ENCODE measurements around the gene LIPK.
"Not testable (repeated sequence)": the region's sequence is repeated elsewhere in the genome, so short reads cannot be mapped to it uniquely, and the experiment has no call there.

LIPK gene, protein sequence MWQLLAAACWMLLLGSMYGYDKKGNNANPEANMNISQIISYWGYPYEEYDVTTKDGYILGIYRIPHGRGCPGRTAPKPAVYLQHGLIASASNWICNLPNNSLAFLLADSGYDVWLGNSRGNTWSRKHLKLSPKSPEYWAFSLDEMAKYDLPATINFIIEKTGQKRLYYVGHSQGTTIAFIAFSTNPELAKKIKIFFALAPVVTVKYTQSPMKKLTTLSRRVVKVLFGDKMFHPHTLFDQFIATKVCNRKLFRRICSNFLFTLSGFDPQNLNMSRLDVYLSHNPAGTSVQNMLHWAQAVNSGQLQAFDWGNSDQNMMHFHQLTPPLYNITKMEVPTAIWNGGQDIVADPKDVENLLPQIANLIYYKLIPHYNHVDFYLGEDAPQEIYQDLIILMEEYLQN

GRCh38 chr10:88705958-88706357 lies at the start of gene LIPK:
Gene LIPK, plus strand, starts transcription at chr10:88706249. Its CDS starts 18,295 bp downstream, at chr10:88724544.
- no peak for DNase-seq

DNA sequence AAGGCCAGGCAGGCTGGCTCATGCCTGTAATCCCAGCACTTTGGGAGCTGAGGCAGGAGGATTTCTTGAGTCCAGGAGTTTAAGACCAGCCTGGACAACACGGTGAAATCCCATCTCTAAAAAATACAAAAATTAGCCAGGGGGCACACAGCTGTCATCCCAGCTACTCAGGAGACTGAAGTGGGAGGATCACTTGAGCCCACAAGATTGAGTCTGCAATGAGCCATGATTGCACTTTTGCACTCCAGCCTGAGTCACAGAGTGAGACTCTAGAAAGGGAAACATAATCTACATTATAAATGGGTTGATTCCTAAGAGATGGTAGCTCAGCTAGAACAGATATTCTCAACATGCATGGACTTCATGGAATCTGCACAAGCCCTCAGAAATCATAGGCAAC lies 48.1 kb upstream of the LIPK start:
- DNase-seq = no peak

GRCh38 chr10:88659725-88660597 lies 46.1 kb upstream of the LIPK start:
- DNase-seq = no peak

- DNase-seq = no peak
Observed at GRCh38 chr10:88660598-88660884, 45.5 kb upstream of the LIPK start.

- DNase-seq = no peak
Observed at GRCh38 chr10:88661018-88661417, 45.0 kb upstream of the LIPK start.

- DNase-seq = no peak
Observed at GRCh38 chr10:88661577-88661976, 44.5 kb upstream of the LIPK start.

GRCh38 chr10:88663153-88663552 lies 42.9 kb upstream of the LIPK start:
- not testable (repeated sequence) for DNase-seq

DNA sequence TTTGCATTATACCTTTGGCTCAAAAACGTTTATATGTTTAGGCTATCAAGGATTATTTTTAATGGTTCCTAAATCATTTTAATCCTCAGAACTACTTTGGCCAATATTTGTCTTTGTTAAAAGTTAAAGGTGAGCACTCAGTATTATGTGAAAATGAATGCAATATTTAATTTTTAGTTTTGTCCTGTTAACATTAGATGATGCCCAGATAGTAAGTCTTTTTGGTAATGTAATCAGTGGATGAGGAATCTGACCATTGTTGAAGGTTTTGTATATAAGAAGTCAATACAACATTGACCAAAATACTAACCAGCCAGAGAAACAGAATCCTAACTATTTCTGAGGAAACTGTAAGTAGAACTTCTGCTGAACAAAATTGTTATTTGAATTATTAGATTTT lies 41.9 kb upstream of the LIPK start, which contains the start of gene LIPF:
Gene LIPF, plus strand, starts transcription at position 301 of the 400 bp plus-strand sequence. CDS start 2,856 bp downstream, outside the sequence.
- no peak for DNase-seq

DNA sequence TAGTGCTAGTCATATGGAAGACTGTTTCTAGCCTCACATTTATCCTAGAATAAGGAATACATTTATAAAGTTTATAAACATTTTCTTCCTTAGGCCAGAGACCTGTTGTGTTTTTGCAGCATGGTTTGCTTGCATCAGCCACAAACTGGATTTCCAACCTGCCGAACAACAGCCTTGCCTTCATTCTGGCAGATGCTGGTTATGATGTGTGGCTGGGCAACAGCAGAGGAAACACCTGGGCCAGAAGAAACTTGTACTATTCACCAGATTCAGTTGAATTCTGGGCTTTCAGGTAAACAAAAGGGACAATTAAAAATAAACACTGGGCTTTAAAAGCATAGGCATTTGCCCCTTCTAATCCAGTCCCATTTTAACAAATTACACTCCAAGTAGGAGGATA lies 37.6 kb upstream of the LIPK start:
- no peak for DNase-seq

- DNase-seq = no peak
Observed at GRCh38 chr10:88670497-88670896, 35.6 kb upstream of the LIPK start.

DNA sequence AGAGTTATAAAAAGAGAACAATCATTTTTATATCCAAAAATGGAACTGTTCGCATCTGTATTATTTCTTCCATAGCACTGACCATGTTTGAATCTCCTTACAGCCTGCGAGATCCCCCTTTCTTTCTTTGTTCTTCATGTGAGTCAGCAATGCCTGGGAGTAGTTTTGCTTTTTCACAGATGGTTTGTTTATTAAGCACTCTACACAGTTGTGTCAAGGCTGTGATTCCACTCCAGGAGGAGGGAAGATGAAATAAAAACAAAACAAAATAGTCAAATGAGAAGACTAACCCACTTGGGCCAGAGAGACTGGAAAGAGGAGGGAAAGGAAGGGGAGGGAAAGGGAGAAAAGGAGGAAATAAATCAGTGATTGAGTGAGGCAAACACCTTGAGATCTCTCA lies 34.0 kb upstream of the LIPK start:
- DNase-seq = no peak

DNA sequence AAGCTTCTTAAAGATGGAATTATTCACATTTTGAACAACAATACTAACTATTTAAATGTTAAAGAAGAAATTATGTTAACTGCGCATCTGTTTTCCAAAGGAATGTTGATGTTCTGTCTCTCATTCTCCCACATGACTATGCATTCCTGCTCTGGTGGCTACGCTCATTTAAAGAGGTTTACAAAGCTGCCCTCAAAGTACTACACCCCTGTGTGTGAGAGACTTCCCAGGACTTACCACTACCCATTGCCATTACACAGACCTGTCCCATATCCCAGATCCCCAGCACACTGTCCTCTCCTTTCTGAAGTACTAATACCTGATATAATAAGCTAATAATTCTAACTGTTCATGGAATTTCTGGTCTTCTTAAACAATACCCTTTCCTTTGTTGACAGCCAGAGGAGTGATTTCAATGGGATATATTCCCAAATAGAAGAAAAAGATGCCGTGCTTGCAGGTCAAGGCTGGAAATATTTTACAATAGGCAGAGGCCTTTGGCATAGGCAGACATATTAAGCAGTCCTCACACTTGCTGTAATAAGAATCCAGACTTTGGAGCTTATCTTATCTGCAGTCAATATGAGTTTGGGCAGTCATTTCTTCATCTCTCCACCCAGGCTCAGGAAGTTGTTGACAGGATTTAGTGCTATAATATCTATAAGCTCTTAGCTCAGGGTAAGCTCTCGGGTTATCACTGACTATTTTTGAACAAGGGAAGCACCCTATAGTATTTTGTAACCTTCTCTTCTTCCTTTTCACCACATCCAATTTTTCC lies 29.6 kb upstream of the LIPK start:
- DNase-seq = no peak

GRCh38 chr10:88680958-88681357 lies 25.1 kb upstream of the LIPK start:
- DNase-seq = no peak

- DNase-seq = no peak
Observed at GRCh38 chr10:88682491-88682890, 23.6 kb upstream of the LIPK start.

GRCh38 chr10:88687853-88688467 lies 18.1 kb upstream of the LIPK start:
- DNase-seq = peak; percentile 8

- no peak for DNase-seq
Observed at GRCh38 chr10:88689366-88689765, 16.7 kb upstream of the LIPK start.

DNA sequence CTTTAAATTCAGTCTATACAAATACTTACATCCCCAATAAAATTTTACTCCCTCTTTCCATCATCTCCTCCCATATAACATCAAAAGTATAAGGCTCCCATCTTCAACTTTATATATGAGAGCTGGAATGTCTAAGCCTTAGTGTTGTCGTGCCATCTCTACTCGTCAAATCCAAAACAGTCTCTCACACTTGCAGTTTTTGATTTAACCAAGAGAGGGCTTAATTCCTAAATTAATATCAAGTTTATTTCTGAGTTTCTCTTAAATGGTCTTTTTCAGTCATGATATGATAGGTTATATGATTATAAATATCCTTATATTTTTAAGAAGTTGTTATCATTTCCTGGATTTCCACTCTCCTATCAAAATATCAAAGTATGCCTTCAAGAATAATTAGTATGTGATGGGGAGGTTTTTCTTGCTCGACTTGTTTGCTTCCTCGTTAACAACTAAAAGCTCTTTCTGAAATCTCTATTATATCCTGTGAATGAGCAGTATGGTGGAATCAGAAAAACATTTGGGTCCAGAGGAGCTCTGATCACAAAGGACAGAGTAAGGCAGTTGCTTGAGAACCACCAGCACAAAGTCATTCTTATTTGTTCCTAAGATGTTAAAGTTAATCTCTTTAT lies 12.5 kb upstream of the LIPK start:
- DNase-seq = no peak

- peak; percentile 26 for DNase-seq
Observed at GRCh38 chr10:88702848-88703597, 3.0 kb upstream of the LIPK start.

- DNase-seq = no peak
Observed at GRCh38 chr10:88707429-88708155, 1.5 kb downstream of the LIPK start.

GRCh38 chr10:88709361-88709760 lies 3.3 kb downstream of the LIPK start:
- not testable (repeated sequence) for DNase-seq

GRCh38 chr10:88715517-88715916 lies 9.5 kb downstream of the LIPK start:
- DNase-seq = no peak

Measured in NCI-H1417 treated with DMSO at 0.1 percent for 48 hours (cell line).